HG02885 (cell line): ENCODE measurements around the gene BARD1.

Experiments used
- ATAC-seq: cut with Tn5 transposase; IDR thresholded peaks from one replicate; pipeline ENCODE4 v1.9.1; 2021; ENCODE audit warnings: mild to moderate bottlenecking; ENCODE audit not compliant: unreplicated experiment, poor library complexity

The BARD1 gene

DNA sequence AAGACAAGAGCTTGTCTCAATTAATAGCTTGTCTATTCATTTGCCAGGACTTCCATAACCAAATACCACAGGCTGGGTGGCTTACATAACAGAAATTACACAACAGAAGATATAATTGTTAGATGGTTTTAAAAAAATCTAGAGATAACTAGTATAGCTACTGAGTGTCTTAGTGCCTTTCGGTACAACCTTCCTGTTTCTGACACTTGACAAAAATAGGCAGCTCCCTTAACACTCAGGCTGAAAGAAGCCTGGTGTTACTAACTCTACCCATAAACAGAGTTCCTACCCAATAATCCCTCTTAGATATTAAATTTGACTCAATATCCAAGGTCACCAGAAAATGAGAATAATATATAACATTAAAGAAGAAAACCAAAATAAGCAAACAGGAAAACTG, 129.7 kb downstream of the BARD1 start:
- ATAC-seq: peak; percentile 64

- peak; percentile 56 for ATAC-seq
These were observed 132.9 kb downstream of the BARD1 start for GRCh38 chr2:214676421-214677089.
